Measurements from ENCODE around the gene STON1. TPM values are rescaled to one million over a fixed set of nuclear protein-coding genes. Genes with fewer than 3 reads are reported as not detected.

Gene STON1
- polyA plus RNA-seq, 1 donor from 2014 or later, result 2.8 TPM

GRCh38 chr2:48633143-48633542, 103.2 kb downstream of the STON1 start:
- H3K4me2 ChIP-seq (ENCODE audit: low read length), result no peak overlapping the region
- H2AFZ ChIP-seq (ENCODE audit: low read depth, low read length), result no peak overlapping the region
- H3K36me3 ChIP-seq (ENCODE audit: insufficient read depth, low read length), result no peaks in the 10 kb centered on the region
- H3K79me2 ChIP-seq (replicated peaks; ENCODE audit: insufficient read depth, low read length), result no peaks in the 10 kb centered on the region
- no peaks in the 10 kb centered on the region for H3K9me3 ChIP-seq (ENCODE audit: low read length)
- H3K27ac ChIP-seq (ENCODE audit: low read length), result no peak overlapping the region
- no peaks in the 10 kb centered on the region for H3F3A ChIP-seq (ENCODE audit: insufficient read depth, low read length, poor library complexity, severe bottlenecking)
- TF ChIP-seq EZH2 (IDR thresholded peaks at IDR 0.05; ENCODE audit: borderline replicate concordance, insufficient read depth, low read length, poor library complexity, severe bottlenecking) (no peak), POLR2AphosphoS5 (IDR thresholded peaks at IDR 0.05) (no peak), TAF1 (IDR thresholded peaks at IDR 0.05; ENCODE audit: low read depth) (no peak), EP300 (conservative IDR thresholded peaks at IDR 0.05; ENCODE audit: poor library complexity, severe bottlenecking) (no peak), SMC3 (conservative IDR thresholded peaks at IDR 0.05; ENCODE audit: poor library complexity) (no peak), RAD21 (conservative IDR thresholded peaks at IDR 0.05) (no peak), MXI1 (conservative IDR thresholded peaks at IDR 0.05; ENCODE audit: poor library complexity, severe bottlenecking) (no peak)
- TF ChIP-seq, protein P1, sequence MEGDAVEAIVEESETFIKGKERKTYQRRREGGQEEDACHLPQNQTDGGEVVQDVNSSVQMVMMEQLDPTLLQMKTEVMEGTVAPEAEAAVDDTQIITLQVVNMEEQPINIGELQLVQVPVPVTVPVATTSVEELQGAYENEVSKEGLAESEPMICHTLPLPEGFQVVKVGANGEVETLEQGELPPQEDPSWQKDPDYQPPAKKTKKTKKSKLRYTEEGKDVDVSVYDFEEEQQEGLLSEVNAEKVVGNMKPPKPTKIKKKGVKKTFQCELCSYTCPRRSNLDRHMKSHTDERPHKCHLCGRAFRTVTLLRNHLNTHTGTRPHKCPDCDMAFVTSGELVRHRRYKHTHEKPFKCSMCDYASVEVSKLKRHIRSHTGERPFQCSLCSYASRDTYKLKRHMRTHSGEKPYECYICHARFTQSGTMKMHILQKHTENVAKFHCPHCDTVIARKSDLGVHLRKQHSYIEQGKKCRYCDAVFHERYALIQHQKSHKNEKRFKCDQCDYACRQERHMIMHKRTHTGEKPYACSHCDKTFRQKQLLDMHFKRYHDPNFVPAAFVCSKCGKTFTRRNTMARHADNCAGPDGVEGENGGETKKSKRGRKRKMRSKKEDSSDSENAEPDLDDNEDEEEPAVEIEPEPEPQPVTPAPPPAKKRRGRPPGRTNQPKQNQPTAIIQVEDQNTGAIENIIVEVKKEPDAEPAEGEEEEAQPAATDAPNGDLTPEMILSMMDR (IDR thresholded peaks at IDR 0.05; ENCODE audit: poor library complexity, severe bottlenecking), result no peak
- TF ChIP-seq, protein P2, sequence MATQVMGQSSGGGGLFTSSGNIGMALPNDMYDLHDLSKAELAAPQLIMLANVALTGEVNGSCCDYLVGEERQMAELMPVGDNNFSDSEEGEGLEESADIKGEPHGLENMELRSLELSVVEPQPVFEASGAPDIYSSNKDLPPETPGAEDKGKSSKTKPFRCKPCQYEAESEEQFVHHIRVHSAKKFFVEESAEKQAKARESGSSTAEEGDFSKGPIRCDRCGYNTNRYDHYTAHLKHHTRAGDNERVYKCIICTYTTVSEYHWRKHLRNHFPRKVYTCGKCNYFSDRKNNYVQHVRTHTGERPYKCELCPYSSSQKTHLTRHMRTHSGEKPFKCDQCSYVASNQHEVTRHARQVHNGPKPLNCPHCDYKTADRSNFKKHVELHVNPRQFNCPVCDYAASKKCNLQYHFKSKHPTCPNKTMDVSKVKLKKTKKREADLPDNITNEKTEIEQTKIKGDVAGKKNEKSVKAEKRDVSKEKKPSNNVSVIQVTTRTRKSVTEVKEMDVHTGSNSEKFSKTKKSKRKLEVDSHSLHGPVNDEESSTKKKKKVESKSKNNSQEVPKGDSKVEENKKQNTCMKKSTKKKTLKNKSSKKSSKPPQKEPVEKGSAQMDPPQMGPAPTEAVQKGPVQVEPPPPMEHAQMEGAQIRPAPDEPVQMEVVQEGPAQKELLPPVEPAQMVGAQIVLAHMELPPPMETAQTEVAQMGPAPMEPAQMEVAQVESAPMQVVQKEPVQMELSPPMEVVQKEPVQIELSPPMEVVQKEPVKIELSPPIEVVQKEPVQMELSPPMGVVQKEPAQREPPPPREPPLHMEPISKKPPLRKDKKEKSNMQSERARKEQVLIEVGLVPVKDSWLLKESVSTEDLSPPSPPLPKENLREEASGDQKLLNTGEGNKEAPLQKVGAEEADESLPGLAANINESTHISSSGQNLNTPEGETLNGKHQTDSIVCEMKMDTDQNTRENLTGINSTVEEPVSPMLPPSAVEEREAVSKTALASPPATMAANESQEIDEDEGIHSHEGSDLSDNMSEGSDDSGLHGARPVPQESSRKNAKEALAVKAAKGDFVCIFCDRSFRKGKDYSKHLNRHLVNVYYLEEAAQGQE (IDR thresholded peaks at IDR 0.05; ENCODE audit: borderline replicate concordance), result no peak
- H3K4me3 ChIP-seq (ENCODE audit: low read length), result no peak overlapping the region
- H4K20me1 ChIP-seq (ENCODE audit: insufficient read depth), result no peaks in the 10 kb centered on the region
- no peaks in the 10 kb centered on the region for H3K27me3 ChIP-seq (ENCODE audit: insufficient read depth, low read depth, low read length)
- no peak overlapping the region for H3K9ac ChIP-seq (ENCODE audit: low read length)
- H3K9me2 ChIP-seq (ENCODE audit: insufficient read depth, low read length), result no peaks in the 10 kb centered on the region

DNA sequence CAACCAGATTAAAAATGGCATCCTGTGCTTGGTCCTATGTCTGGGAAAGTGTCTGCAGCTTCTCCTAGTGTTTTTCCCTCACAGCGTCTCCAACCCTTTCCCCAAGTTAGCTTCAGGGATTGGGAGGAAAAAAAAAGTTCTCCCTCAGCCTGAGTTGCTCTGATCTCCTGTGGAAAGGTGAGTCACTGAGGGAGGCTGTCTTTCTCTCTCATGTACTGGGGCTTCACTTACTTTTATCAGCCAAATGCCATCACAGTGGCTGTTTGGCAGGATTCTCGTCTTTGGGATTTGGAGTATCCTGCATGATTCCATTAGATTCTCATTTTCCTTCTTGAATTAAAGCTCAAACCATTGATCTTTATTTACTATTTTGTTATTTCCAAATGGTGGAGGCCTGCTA, 105.8 kb downstream of the STON1 start:
- H4K20me1 ChIP-seq (ENCODE audit: insufficient read depth), result no peaks in the 10 kb centered on the region
- no peak for TF ChIP-seq MXI1 (conservative IDR thresholded peaks at IDR 0.05; ENCODE audit: poor library complexity, severe bottlenecking)
- H3K79me2 ChIP-seq (replicated peaks; ENCODE audit: insufficient read depth, low read length), result no peaks in the 10 kb centered on the region
- no peaks in the 10 kb centered on the region for H3F3A ChIP-seq (ENCODE audit: insufficient read depth, low read length, poor library complexity, severe bottlenecking)
- H3K36me3 ChIP-seq (ENCODE audit: insufficient read depth, low read length), result no peaks in the 10 kb centered on the region
- H2AFZ ChIP-seq (ENCODE audit: low read depth, low read length), result no peak overlapping the region
- no peak overlapping the region for H3K4me2 ChIP-seq (ENCODE audit: low read length)
- no peaks in the 10 kb centered on the region for H3K9me3 ChIP-seq (ENCODE audit: low read length)
- H3K4me3 ChIP-seq (ENCODE audit: low read length), result no peak overlapping the region
- H3K9ac ChIP-seq (ENCODE audit: low read length), result no peak overlapping the region
- H3K27ac ChIP-seq (ENCODE audit: low read length), result no peak overlapping the region
- no peaks in the 10 kb centered on the region for H3K9me2 ChIP-seq (ENCODE audit: insufficient read depth, low read length)
- H3K27me3 ChIP-seq (ENCODE audit: insufficient read depth, low read depth, low read length), result no peaks in the 10 kb centered on the region

GRCh38 chr2:48638261-48638660, 108.3 kb downstream of the STON1 start:
- no peak overlapping the region for H3K9ac ChIP-seq (ENCODE audit: low read length)
- H2AFZ ChIP-seq (ENCODE audit: low read depth, low read length), result no peak overlapping the region

More at GRCh38 chr2:48638261-48638660, 108.3 kb downstream of the STON1 start:
- H3K36me3 ChIP-seq (ENCODE audit: insufficient read depth, low read length), result no peaks in the 10 kb centered on the region
- H3F3A ChIP-seq (ENCODE audit: insufficient read depth, low read length, poor library complexity, severe bottlenecking), result no peaks in the 10 kb centered on the region
- H3K79me2 ChIP-seq (replicated peaks; ENCODE audit: insufficient read depth, low read length), result no peaks in the 10 kb centered on the region
- H3K9me2 ChIP-seq (ENCODE audit: insufficient read depth, low read length), result no peaks in the 10 kb centered on the region
- H3K27ac ChIP-seq (ENCODE audit: low read length), result no peak overlapping the region
- H3K27me3 ChIP-seq (ENCODE audit: insufficient read depth, low read depth, low read length), result no peaks in the 10 kb centered on the region
- TF ChIP-seq EZH2 (IDR thresholded peaks at IDR 0.05; ENCODE audit: borderline replicate concordance, insufficient read depth, low read length, poor library complexity, severe bottlenecking) (no peak), RAD21 (conservative IDR thresholded peaks at IDR 0.05) (no peak), MXI1 (conservative IDR thresholded peaks at IDR 0.05; ENCODE audit: poor library complexity, severe bottlenecking) (no peak), EP300 (conservative IDR thresholded peaks at IDR 0.05; ENCODE audit: poor library complexity, severe bottlenecking) (no peak), POLR2AphosphoS5 (IDR thresholded peaks at IDR 0.05) (no peak)
- TF ChIP-seq, protein P2 (IDR thresholded peaks at IDR 0.05; ENCODE audit: borderline replicate concordance), result no peak
- TF ChIP-seq, protein P1 (IDR thresholded peaks at IDR 0.05; ENCODE audit: poor library complexity, severe bottlenecking), result no peak
- no peak overlapping the region for H3K4me3 ChIP-seq (ENCODE audit: low read length)
- H3K9me3 ChIP-seq (ENCODE audit: low read length), result no peaks in the 10 kb centered on the region
- no peaks in the 10 kb centered on the region for H4K20me1 ChIP-seq (ENCODE audit: insufficient read depth)
- no peak overlapping the region for H3K4me2 ChIP-seq (ENCODE audit: low read length)

Data from neural cell (in vitro differentiated cells).